ENCODE measurements around the gene MAML2.
A peak's percentile ranks its signal among the peaks of the same experiment; 100 is the strongest.

MAML2 gene

DNA sequence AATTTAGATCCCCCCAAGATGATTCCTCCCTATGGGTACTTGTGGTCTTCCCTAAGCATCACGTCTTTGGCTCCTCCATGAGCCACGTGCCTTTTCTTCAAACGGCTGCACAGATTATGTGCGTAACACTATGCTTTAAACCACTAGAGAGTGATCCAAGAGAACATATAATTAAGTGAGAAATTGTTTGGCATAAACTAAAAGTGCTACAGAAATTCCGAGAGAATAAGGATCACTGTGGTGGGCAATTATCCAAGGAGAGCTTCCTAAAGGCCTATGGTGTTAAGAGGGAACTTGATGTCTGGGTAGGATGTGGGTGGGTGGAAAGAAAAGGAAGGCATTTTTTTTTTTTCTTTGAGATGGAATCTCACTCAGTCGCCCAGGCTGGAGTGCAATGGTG, 110.9 kb downstream of the MAML2 start:
- DNase-seq: no peak

GRCh38 chr11:96230686-96231085, 112.3 kb downstream of the MAML2 start:
- no peak for DNase-seq

- DNase-seq: no peak
Observed at GRCh38 chr11:96229354-96229977, 113.5 kb downstream of the MAML2 start.

DNA sequence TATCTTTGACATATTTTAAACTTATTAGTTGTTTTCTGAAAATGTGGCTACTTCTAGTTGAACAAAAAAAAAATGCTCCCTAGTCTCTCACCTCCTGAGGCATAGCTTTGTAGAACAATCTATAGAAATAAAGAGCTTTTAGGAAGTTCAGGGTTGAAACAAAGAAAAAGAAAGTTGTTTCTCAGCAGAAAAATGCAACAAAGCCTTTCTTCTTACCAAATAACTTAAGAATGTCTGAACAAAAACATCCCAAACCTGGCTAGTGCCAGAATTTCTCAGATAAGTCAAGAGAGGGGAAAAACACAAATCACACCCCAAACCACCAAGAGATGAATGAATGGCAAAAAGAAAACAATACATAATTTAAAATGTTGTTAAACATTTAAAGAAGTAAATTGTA, 114.1 kb downstream of the MAML2 start:
- DNase-seq: no peak

DNA sequence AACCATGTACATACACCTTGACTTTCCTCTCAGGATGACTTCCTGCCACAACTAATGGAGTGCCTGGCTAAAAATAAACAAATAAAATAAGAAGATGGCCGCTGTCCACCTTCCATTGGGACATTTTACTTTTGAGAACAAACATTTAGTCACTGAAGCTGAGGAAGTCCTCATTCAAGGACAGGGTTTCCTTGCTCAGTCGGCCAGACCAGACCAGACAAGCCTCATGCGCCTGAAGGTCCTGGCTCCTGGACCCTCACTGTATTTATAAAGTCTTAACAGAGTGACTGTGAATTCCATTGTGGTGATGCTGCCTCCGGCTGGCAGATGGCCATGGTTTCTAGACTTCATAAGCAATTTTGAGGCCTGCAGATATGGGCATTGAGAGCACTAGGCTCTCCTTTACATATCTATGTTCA, 114.5 kb downstream of the MAML2 start:
- no peak for DNase-seq

DNA sequence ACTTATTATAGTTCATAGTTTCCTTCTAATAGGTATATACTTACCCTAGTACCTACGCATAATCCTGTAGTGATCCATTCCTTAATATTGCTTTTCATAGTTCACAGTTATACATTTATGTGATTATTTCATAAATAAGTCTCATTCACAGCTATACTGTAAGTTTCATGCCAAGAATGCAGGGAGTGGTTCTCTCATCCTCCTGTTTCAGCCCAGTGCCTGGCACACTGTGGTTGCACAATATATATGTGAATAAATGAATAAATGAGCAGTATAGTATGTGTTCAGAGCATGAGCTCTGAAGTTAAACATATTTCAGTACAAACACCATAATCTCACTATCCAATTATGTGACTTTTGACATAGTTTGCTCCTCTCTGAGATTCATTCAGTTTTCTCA, 115.8 kb downstream of the MAML2 start:
- DNase-seq: no peak

GRCh38 chr11:96223083-96223482, 119.9 kb downstream of the MAML2 start:
- no peak for DNase-seq

DNA sequence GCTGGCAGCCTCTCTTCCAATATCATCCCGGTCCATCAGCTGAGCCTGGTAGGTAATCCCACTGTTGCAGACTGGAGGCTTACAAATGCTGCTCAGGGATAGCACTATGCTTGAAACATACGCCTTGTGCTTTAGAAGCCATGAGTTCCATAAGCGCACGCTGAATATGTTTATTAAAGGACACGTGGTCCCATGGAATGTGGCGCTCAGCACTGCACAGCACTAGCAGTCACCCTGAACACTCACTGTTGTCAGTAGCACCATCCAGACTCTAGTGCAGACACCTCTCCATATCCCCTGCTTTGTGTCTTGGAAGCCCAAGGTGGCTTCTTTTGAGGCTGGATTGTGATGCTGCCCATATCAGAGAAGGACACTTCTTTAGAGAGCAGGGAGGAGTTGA, 120.9 kb downstream of the MAML2 start:
- DNase-seq: no peak

- no peak for DNase-seq
Observed at GRCh38 chr11:96221244-96222070, 121.5 kb downstream of the MAML2 start.

GRCh38 chr11:96219981-96220623, 122.9 kb downstream of the MAML2 start:
- DNase-seq: peak; percentile 26

DNA sequence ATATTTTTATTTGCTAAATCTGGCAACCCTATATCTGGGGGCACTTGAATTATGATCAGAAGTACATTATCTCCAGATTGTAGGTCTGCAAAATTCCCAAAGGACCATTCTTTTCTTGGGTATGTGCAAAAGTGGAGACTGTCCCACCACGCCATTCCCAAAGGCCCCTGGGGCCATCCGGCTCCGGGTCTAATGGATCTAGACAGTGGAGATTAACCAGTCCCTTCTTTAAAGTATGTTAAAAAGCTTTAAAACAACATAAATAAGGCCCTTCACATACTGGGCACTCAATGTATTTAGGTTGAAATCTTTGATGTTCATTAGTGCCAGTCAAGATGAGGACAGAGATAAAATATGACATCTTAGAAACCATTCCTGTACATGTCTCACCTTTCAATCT, 124.1 kb downstream of the MAML2 start:
- DNase-seq: no peak

DNA sequence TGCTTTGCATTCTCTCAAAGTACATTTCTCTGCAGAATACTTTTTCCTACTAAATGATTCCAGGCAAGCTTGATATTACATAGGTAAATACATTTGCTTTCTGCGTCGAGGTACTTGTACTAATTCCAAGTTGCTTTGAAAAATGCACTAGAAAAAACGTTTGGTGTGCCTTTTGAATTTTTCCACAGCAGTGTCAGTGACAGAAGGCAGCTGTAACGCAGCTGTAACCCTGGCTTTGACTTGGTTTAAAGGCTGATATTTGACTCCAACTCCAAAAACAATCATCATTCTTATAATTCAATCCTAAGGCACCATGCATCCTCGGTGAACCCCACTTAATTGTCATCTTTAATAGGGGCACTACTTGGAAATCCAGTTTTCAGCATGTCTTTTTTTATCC, 125.0 kb downstream of the MAML2 start:
- peak; percentile 37 for DNase-seq

DNA sequence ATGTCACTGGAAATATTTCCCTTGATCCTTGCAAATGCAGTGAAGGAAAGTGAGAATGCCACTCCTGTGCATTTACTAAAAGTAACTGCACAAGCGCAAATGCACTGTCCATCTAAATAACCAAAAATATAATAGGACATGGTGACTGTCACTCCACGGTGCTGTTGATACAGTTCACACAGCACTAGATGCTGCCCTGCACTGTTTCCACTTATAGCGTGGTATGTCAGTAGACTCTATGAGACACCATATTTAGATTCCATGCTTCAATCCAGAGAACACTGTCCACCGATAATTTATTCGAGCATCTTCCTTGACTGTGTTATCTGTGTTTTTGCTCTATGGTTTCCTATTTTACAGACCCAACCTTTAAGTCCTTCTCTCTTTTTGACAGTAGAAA, 125.8 kb downstream of the MAML2 start:
- DNase-seq: no peak

GRCh38 chr11:96215826-96216225, 127.2 kb downstream of the MAML2 start:
- no peak for DNase-seq

DNA sequence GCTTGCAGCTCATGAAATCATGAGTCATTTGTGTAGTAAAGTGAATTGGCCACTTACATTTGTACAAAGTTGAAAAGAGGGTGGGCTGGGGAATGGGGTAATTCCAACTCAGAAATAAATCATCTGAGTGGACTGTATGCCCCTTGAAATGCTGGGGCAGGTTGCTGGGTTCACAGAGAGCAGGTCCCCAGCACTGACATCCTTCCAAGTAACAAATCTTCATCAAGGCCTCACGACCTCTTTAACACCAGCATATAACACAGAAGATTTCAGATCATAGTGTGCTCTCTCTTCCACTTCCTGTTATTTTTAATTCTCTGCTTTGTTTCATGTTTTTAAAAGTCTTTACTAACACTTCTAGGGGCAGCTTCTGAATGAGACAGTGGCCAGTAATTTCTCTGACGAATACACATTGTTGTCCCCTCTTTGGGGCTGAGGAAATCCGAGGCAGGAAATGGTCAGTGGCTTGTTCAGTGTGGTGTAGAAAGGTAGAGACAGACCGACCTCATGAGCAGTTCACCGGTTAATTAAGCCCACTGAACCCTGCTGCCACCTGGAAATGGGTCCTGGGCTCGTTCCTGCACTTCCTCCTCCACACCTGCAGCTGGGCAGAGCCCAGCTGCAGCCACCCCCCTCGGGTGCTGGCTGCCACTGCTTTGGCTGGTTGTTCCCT, 127.7 kb downstream of the MAML2 start:
- DNase-seq: no peak

DNA sequence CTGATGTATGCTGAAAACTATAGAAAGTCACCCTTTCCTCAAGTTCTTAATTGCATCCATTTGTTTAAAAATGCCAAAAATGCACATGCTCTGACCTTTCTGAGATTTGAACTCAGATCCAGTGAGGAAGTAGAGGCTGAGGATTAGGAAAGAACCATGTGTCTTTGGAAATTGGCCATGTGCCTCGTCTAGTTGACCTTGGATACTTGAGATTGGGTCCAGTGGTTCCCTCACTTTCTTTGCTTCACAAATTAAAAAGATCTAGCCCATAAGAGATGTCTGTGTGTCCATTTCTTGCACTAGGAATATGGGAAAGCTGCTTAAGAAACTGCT, 128.3 kb downstream of the MAML2 start:
- no peak for DNase-seq

DNA sequence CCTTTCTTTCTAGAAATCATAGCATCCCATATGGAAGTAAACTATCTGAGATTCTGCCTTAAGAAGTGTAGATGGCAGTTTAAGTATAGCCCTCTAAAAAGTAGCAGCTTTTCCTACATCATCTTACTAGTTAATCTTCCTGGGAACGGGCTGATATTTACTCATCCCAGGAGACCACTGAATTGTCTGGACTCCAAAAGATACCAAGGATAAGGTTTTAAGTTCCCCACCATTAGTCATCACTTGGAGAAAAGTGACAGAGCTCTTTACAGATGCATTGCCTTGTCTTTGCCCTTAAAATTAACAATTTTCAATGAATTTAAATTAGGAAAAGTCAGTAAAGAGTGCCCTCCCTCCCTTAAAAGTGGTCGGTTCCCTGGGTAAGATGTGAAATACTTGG, 129.5 kb downstream of the MAML2 start:
- DNase-seq: no peak

GRCh38 chr11:96211436-96211835, 131.6 kb downstream of the MAML2 start:
- DNase-seq: no peak

- no peak for DNase-seq
Observed at GRCh38 chr11:96207459-96208449, 135.2 kb downstream of the MAML2 start.

- no peak for DNase-seq
Observed at GRCh38 chr11:96206955-96207354, 136.0 kb downstream of the MAML2 start.

DNA sequence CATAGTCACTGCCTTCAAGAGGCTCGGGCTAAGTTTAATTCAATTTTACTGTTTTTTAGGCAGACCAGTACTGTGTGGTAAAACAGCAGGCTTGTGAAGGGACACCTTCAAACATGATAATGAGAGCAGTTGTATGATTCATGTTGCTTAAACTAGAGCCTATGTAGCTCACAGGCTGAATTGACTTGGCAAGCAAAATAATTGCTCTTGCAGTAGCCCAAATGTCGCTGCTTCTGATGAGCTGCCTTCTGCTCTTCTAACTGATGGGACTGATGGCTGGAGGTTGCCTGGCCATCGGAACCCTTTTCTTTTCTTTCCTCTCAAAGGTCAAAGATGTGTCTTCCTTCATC, 137.6 kb downstream of the MAML2 start:
- DNase-seq: peak; percentile 19

- DNase-seq: peak; percentile 72
Observed at GRCh38 chr11:96204721-96205459, 138.1 kb downstream of the MAML2 start.

Measured in NCI-H2171 treated with DMSO at 0.1 percent for 48 hours (cell line).